ENCODE results near the gene LRBA. TPM values are rescaled to one million over a fixed set of nuclear protein-coding genes. Genes with fewer than 3 reads are reported as not detected.
"Not testable (repeated sequence)": the region's sequence is repeated elsewhere in the genome, so short reads cannot be mapped to it uniquely, and the experiment has no call there.

The LRBA gene
- total and polyA plus RNA-seq, 4 donors, result 11.8 to 149 (median 34.2) TPM

GRCh38 chr4:150664935-150665334 lies 350.1 kb downstream of the LRBA start:
- no peaks in the 10 kb centered on the region for H3K27me3 ChIP-seq (ENCODE audit: control insufficient read depth in 3 of 3, insufficient read depth in 3 of 3, low read length in 2 of 3)
- H3K36me3 ChIP-seq (ENCODE audit: control insufficient read depth in 4 of 4, insufficient read depth in 4 of 4, low read length in 4 of 4), result peaks cover 0 to 1% (median 0%) of the 10 kb centered on the region in 4 donors
- H3K9ac ChIP-seq (ENCODE audit: insufficient read depth in 1 of 2, low read length in 2 of 2), result no peak overlapping the region
- DNase-seq (no peak), ATAC-seq (ENCODE audit: insufficient read depth, low FRiP score) (no peak)
- TF ChIP-seq CTCF (IDR thresholded peaks at IDR 0.05; ENCODE audit: control extremely low read depth, extremely low read depth), result no peak
- H3K4me3 ChIP-seq, result no peak overlapping the region
- no peaks in the 10 kb centered on the region for H3K4me1 ChIP-seq (ENCODE audit: control insufficient read depth in 5 of 5, insufficient read depth in 5 of 5, low read length in 5 of 5)
- 79 to 86% methylated on average over 2 of the region's 2 CpGs for WGBS, 2 donors
- H3K9me3 ChIP-seq (ENCODE audit: control insufficient read depth in 4 of 4, insufficient read depth in 3 of 4, low read length in 3 of 4), result no peaks in the 10 kb centered on the region
- H3K27ac ChIP-seq (ENCODE audit: low read depth in 1 of 2, low read length in 1 of 2), result no peak overlapping the region

- Histone ChIP-seq H3K9ac (ENCODE audit: insufficient read depth in 1 of 2, low read length in 2 of 2) (no peak overlapping the region), H3K9me3 (ENCODE audit: control insufficient read depth in 4 of 4, insufficient read depth in 3 of 4, low read length in 3 of 4) (no peaks in the 10 kb centered on the region), H3K4me3 (no peak overlapping the region), H3K27ac (ENCODE audit: low read depth in 1 of 2, low read length in 1 of 2) (no peak overlapping the region), H3K36me3 (ENCODE audit: control insufficient read depth in 4 of 4, insufficient read depth in 4 of 4, low read length in 4 of 4) (peaks cover 0 to 1% (median 0%) of the 10 kb centered on the region in 4 donors), H3K4me1 (ENCODE audit: control insufficient read depth in 5 of 5, insufficient read depth in 5 of 5, low read length in 5 of 5) (no peaks in the 10 kb centered on the region), H3K27me3 (ENCODE audit: control insufficient read depth in 3 of 3, insufficient read depth in 3 of 3, low read length in 2 of 3) (no peaks in the 10 kb centered on the region)
- DNase-seq (no peak), ATAC-seq (ENCODE audit: insufficient read depth, low FRiP score) (no peak)
- 99 to 100% methylated on average over 1 of the region's 1 CpG for WGBS, 2 donors
- no peak for TF ChIP-seq CTCF (IDR thresholded peaks at IDR 0.05; ENCODE audit: control extremely low read depth, extremely low read depth)
Measured at GRCh38 chr4:150662686-150663085, 352.4 kb downstream of the LRBA start.

GRCh38 chr4:150661551-150661950 lies 353.5 kb downstream of the LRBA start:
- H3K4me3 ChIP-seq; H3K27ac ChIP-seq (ENCODE audit: low read depth in 1 of 2, low read length in 1 of 2); H3K9ac ChIP-seq (ENCODE audit: insufficient read depth in 1 of 2, low read length in 2 of 2); H3K9me3 ChIP-seq (ENCODE audit: control insufficient read depth in 4 of 4, insufficient read depth in 3 of 4, low read length in 3 of 4); H3K4me1 ChIP-seq (ENCODE audit: control insufficient read depth in 5 of 5, insufficient read depth in 5 of 5, low read length in 5 of 5); H3K27me3 ChIP-seq (ENCODE audit: control insufficient read depth in 3 of 3, insufficient read depth in 3 of 3, low read length in 2 of 3); H3K36me3 ChIP-seq (ENCODE audit: control insufficient read depth in 4 of 4, insufficient read depth in 4 of 4, low read length in 4 of 4); ATAC-seq (ENCODE audit: insufficient read depth, low FRiP score); DNase-seq: not testable (repeated sequence)
- 94 to 96% methylated on average over 6 of the region's 6 CpGs for WGBS, 2 donors

GRCh38 chr4:150658258-150658657 lies 356.8 kb downstream of the LRBA start:
- DNase-seq; H3K27me3 ChIP-seq (ENCODE audit: control insufficient read depth in 3 of 3, insufficient read depth in 3 of 3, low read length in 2 of 3); H3K36me3 ChIP-seq (ENCODE audit: control insufficient read depth in 4 of 4, insufficient read depth in 4 of 4, low read length in 4 of 4); H3K9ac ChIP-seq (ENCODE audit: insufficient read depth in 1 of 2, low read length in 2 of 2); ATAC-seq (ENCODE audit: insufficient read depth, low FRiP score); H3K9me3 ChIP-seq (ENCODE audit: control insufficient read depth in 4 of 4, insufficient read depth in 3 of 4, low read length in 3 of 4); H3K27ac ChIP-seq (ENCODE audit: low read depth in 1 of 2, low read length in 1 of 2); H3K4me3 ChIP-seq; H3K4me1 ChIP-seq (ENCODE audit: control insufficient read depth in 5 of 5, insufficient read depth in 5 of 5, low read length in 5 of 5): not testable (repeated sequence)
- WGBS, 2 donors, result 94 to 100% methylated on average over 1 of the region's 1 CpG

- H3K27me3 ChIP-seq (ENCODE audit: control insufficient read depth in 3 of 3, insufficient read depth in 3 of 3, low read length in 2 of 3), result no peaks in the 10 kb centered on the region
- no peak overlapping the region for H3K9ac ChIP-seq (ENCODE audit: insufficient read depth in 1 of 2, low read length in 2 of 2)
- no peak overlapping the region for H3K27ac ChIP-seq (ENCODE audit: low read depth in 1 of 2, low read length in 1 of 2)
- H3K9me3 ChIP-seq (ENCODE audit: control insufficient read depth in 4 of 4, insufficient read depth in 3 of 4, low read length in 3 of 4), result no peaks in the 10 kb centered on the region
- WGBS, 2 donors, result 48 to 72% methylated on average over 2 of the region's 2 CpGs
- TF ChIP-seq CTCF (IDR thresholded peaks at IDR 0.05; ENCODE audit: control extremely low read depth, extremely low read depth), result no peak
- DNase-seq, result peak in 1 of 3 donors; percentile 4
- H3K36me3 ChIP-seq (ENCODE audit: control insufficient read depth in 4 of 4, insufficient read depth in 4 of 4, low read length in 4 of 4), result no peaks in the 10 kb centered on the region
- H3K4me1 ChIP-seq (ENCODE audit: control insufficient read depth in 5 of 5, insufficient read depth in 5 of 5, low read length in 5 of 5), result no peaks in the 10 kb centered on the region
- no peak overlapping the region for H3K4me3 ChIP-seq
- ATAC-seq (ENCODE audit: insufficient read depth, low FRiP score), result no peak
Measured at GRCh38 chr4:150656891-150657290, 358.2 kb downstream of the LRBA start.
